ENCODE results near the gene CXorf49B.
"Not testable (repeated sequence)": the region's sequence is repeated elsewhere in the genome, so short reads cannot be mapped to it uniquely, and the experiment has no call there.

DNA sequence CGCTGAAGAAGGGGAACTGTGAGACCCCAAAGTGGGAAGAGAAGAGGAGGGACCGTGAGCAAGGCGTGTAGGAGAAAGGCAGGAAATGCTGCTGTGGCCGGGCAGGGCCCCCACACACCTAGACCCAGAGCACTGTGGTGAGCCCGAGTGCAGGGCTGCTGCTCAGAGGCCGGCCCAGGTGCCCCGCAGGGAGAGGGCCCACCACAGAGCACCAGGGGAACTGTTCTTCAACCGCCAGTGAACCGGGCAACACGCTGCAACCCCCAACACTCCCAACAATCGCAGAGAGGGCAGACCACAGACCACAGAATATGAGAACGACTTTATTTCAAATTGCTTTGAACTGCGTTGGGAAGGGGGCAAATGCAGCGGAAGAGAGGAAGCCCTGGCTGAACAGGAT, 49.1 kb upstream of the CXorf49B start:
- TF ChIP-seq, protein P1, sequence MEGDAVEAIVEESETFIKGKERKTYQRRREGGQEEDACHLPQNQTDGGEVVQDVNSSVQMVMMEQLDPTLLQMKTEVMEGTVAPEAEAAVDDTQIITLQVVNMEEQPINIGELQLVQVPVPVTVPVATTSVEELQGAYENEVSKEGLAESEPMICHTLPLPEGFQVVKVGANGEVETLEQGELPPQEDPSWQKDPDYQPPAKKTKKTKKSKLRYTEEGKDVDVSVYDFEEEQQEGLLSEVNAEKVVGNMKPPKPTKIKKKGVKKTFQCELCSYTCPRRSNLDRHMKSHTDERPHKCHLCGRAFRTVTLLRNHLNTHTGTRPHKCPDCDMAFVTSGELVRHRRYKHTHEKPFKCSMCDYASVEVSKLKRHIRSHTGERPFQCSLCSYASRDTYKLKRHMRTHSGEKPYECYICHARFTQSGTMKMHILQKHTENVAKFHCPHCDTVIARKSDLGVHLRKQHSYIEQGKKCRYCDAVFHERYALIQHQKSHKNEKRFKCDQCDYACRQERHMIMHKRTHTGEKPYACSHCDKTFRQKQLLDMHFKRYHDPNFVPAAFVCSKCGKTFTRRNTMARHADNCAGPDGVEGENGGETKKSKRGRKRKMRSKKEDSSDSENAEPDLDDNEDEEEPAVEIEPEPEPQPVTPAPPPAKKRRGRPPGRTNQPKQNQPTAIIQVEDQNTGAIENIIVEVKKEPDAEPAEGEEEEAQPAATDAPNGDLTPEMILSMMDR (IDR thresholded peaks at IDR 0.05; ENCODE audit: low read depth, low read length), result not testable (repeated sequence)
- TF ChIP-seq EZH2phosphoT487 (IDR thresholded peaks at IDR 0.05; ENCODE audit: low read depth), result not testable (repeated sequence)
